NCI-H774 (cell line): ENCODE data around the gene ADGB.

Source experiments
- DNase-seq: peaks from one replicate; lab custom pipeline; 2025; lab: John Stamatoyannopoulos, UW

ADGB gene

GRCh38 chr6:146862508-146862919 is 263.7 kb downstream of the ADGB start:
- DNase-seq, result no peak

- DNase-seq, result no peak
Observed at GRCh38 chr6:146864300-146864699, 265.5 kb downstream of the ADGB start.

GRCh38 chr6:146864885-146865284 is 266.1 kb downstream of the ADGB start:
- DNase-seq, result no peak
